Suprapubic skin (tissue), 4 donors: ENCODE results near the gene PACRG.

Experiments
- POLR2A ChIP-seq, 2 donors: fragments of 450-650 bp; IDR thresholded peaks; one replicate each; pipeline ENCODE4 v1.6.1; 2017; ENCODE audit warnings: antibody characterized with exemption in 2 of 2, mild to moderate bottlenecking in 2 of 2, moderate library complexity in 2 of 2
- POLR2AphosphoS5 ChIP-seq, 3 donors: sonication (generic); formaldehyde crosslinking; IDR thresholded peaks; one replicate each; pipeline ENCODE4 v1.6.1; 2017; ENCODE audit warnings: antibody characterized with exemption in 3 of 3
- TF ChIP-seq, protein P1 (sequence below), 2 donors: fragments of 200-600 bp in 1 of 2; fragments of 450-650 bp in 1 of 2; sonication (generic) in 1 of 2; IDR thresholded peaks; one replicate each; pipeline ENCODE4 v1.5.1; 2016 to 2019; ENCODE audit warnings: antibody characterized with exemption in 2 of 2, mild to moderate bottlenecking in 1 of 2, moderate library complexity in 1 of 2

DNA sequence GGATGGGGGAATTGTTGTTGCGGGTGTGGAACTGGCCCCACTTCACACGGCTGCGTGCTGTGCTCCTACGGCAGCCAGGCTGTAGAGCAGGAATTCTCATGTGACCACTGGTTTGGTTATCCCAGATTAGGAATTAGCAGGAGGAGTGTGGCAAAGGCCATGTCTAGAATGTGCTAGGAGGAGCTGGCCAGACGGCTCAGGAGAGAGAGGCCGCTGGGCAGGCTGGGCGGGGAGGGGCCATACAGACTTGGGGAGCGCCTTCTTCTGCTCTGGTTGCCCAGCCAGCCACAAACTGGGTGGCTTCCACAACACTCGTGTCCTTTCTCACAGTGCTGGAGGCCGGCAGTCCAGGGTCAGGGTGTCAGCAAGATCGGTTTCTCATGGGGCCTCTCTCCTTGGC is 441.7 kb downstream of the PACRG start:
- TF ChIP-seq, protein P1, sequence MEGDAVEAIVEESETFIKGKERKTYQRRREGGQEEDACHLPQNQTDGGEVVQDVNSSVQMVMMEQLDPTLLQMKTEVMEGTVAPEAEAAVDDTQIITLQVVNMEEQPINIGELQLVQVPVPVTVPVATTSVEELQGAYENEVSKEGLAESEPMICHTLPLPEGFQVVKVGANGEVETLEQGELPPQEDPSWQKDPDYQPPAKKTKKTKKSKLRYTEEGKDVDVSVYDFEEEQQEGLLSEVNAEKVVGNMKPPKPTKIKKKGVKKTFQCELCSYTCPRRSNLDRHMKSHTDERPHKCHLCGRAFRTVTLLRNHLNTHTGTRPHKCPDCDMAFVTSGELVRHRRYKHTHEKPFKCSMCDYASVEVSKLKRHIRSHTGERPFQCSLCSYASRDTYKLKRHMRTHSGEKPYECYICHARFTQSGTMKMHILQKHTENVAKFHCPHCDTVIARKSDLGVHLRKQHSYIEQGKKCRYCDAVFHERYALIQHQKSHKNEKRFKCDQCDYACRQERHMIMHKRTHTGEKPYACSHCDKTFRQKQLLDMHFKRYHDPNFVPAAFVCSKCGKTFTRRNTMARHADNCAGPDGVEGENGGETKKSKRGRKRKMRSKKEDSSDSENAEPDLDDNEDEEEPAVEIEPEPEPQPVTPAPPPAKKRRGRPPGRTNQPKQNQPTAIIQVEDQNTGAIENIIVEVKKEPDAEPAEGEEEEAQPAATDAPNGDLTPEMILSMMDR (IDR thresholded peaks at IDR 0.05), result no peak
- TF ChIP-seq POLR2A (IDR thresholded peaks at IDR 0.05) (no peak), POLR2AphosphoS5 (IDR thresholded peaks at IDR 0.05) (no peak)
